ENCODE results near the gene PPP2R5A. TPM values are rescaled to one million over a fixed set of nuclear protein-coding genes. Genes with fewer than 3 reads are reported as not detected.
"Not testable (repeated sequence)": the region's sequence is repeated elsewhere in the genome, so short reads cannot be mapped to it uniquely, and the experiment has no call there.

PPP2R5A gene
- total RNA-seq, 1 experiment from 2014 or later, result 30.4 TPM

- DNase-seq (ENCODE audit: low read depth), result no peak
These were observed 17.8 kb upstream of the PPP2R5A start for GRCh38 chr1:212267460-212267859.

GRCh38 chr1:212269306-212269705 is 15.9 kb upstream of the PPP2R5A start:
- no peak for DNase-seq (ENCODE audit: low read depth)

GRCh38 chr1:212270564-212270963 is 14.6 kb upstream of the PPP2R5A start:
- DNase-seq (ENCODE audit: low read depth), result no peak

- no peak for DNase-seq (ENCODE audit: low read depth)
These were observed 14.0 kb upstream of the PPP2R5A start for GRCh38 chr1:212271234-212271633.

- DNase-seq (ENCODE audit: low read depth), result no peak
These were observed 13.3 kb upstream of the PPP2R5A start for GRCh38 chr1:212271823-212272485.

GRCh38 chr1:212281590-212281989 is 3.6 kb upstream of the PPP2R5A start:
- no peak for DNase-seq (ENCODE audit: low read depth)

GRCh38 chr1:212283741-212284140 is 1.5 kb upstream of the PPP2R5A start:
- no peak for DNase-seq (ENCODE audit: low read depth)

- DNase-seq (ENCODE audit: low read depth), result peak; percentile 37
These were observed 872 bp upstream of the PPP2R5A start for GRCh38 chr1:212284332-212284743.

GRCh38 chr1:212285685-212286555 is 710 bp downstream of the PPP2R5A start:
- peak; percentile 46 for DNase-seq (ENCODE audit: low read depth)

- peak; percentile 10 for DNase-seq (ENCODE audit: low read depth)
These were observed 1.4 kb downstream of the PPP2R5A start for GRCh38 chr1:212286556-212287131.

GRCh38 chr1:212287261-212287895 is 2.2 kb downstream of the PPP2R5A start:
- DNase-seq (ENCODE audit: low read depth), result no peak

- not testable (repeated sequence) for DNase-seq (ENCODE audit: low read depth)
These were observed 2.8 kb downstream of the PPP2R5A start for GRCh38 chr1:212287995-212288394.

GRCh38 chr1:212288615-212289014 is 3.4 kb downstream of the PPP2R5A start:
- peak; percentile 55 for DNase-seq (ENCODE audit: low read depth)

- DNase-seq (ENCODE audit: low read depth), result no peak
These were observed 4.3 kb downstream of the PPP2R5A start for GRCh38 chr1:212289262-212290077.

GRCh38 chr1:212290608-212291007 is 5.4 kb downstream of the PPP2R5A start:
- DNase-seq (ENCODE audit: low read depth), result no peak

GRCh38 chr1:212291505-212292134 is 6.4 kb downstream of the PPP2R5A start:
- peak; percentile 56 for DNase-seq (ENCODE audit: low read depth)

- no peak for DNase-seq (ENCODE audit: low read depth)
These were observed 7.3 kb downstream of the PPP2R5A start for GRCh38 chr1:212292250-212293105.

- no peak for DNase-seq (ENCODE audit: low read depth)
These were observed 8.4 kb downstream of the PPP2R5A start for GRCh38 chr1:212293579-212293978.

GRCh38 chr1:212294983-212295382 is 9.8 kb downstream of the PPP2R5A start:
- no peak for DNase-seq (ENCODE audit: low read depth)

- DNase-seq (ENCODE audit: low read depth), result no peak
These were observed 10.4 kb downstream of the PPP2R5A start for GRCh38 chr1:212295579-212295978.

All from RPMI7951 (cell line).